ENCODE results near the gene FHIT. TPM values are rescaled to one million over a fixed set of nuclear protein-coding genes. Genes with fewer than 3 reads are reported as not detected.

FHIT gene
- total and polyA plus RNA-seq, 10 of the 15 experiments (the other 5 are each of a cell fraction or from before 2014, with no cell fraction given) = 4.2 to 14.9 (median 9.4) TPM

GRCh38 chr3:60594025-60594424 is 657.2 kb downstream of the FHIT start:
- H4K20me1 ChIP-seq (ENCODE audit: control insufficient read depth, insufficient read depth) = no peaks in the 10 kb centered on the region

More at GRCh38 chr3:60594025-60594424, 657.2 kb downstream of the FHIT start:
- CTCF ChIA-PET = no interaction called here
- H3K9me3 ChIP-seq (replicated peaks; ENCODE audit: control insufficient read depth, insufficient read depth, low read length) = no peaks in the 10 kb centered on the region
- DNase-seq (ENCODE audit: low read depth, low spot score) = no peak
- intact Hi-C loops (cut with micrococcal nuclease; ENCODE audit: unreplicated experiment) = no loop called here
- WGBS (ENCODE audit: insufficient coverage, insufficient replicate concordance, low lambda C conversion rate, missing lambda C conversion rate) = 47% methylated on average over 6 of the region's 6 CpGs
- ATAC-seq = no peak
- no TSS peak for BruUV-seq (replicated peaks)
- POLR2A ChIA-PET = no interaction called here
- TF ChIP-seq CHD2 (IDR thresholded peaks at IDR 0.05; ENCODE audit: borderline replicate concordance, low read depth, low read length) (no peak), TAF1 (IDR thresholded peaks at IDR 0.05; ENCODE audit: borderline replicate concordance, low read depth, low read length) (no peak), EGR1 (IDR thresholded peaks at IDR 0.05; ENCODE audit: borderline replicate concordance in 1 of 2, low read depth in 2 of 2, low read length in 2 of 2) (no peak), JUNB (IDR thresholded peaks at IDR 0.05) (no peak), USF2 (IDR thresholded peaks at IDR 0.05; ENCODE audit: borderline replicate concordance, low read depth, low read length) (no peak), IKZF2 (IDR thresholded peaks at IDR 0.05) (no peak), RFX5 (IDR thresholded peaks at IDR 0.05; ENCODE audit: low read depth, low read length) (no peak), SMAD5 (IDR thresholded peaks at IDR 0.05; ENCODE audit: low read depth) (no peak), MTA3 (IDR thresholded peaks at IDR 0.05; ENCODE audit: borderline replicate concordance, low read length) (no peak), STAT1 (conservative IDR thresholded peaks at IDR 0.05) (no peak), FOXK2 (IDR thresholded peaks at IDR 0.05) (no peak), MAX (IDR thresholded peaks at IDR 0.05; ENCODE audit: low read depth, low read length) (no peak), TBL1XR1 (IDR thresholded peaks at IDR 0.05; ENCODE audit: low read depth, low read length) (no peak), ZBTB11 (CRISPR knock-in tag; IDR thresholded peaks at IDR 0.05) (no peak), MYB (IDR thresholded peaks at IDR 0.05; ENCODE audit: borderline replicate concordance, low read depth, low read length) (no peak), ZNF274 (IDR thresholded peaks at IDR 0.05; ENCODE audit: insufficient read depth, insufficient read length) (no peak), ETV6 (conservative IDR thresholded peaks at IDR 0.05 in 1 of 2, IDR thresholded peaks at IDR 0.05 in 1 of 2; ENCODE audit: borderline replicate concordance in 1 of 2, low read depth in 1 of 2) (no peak), POLR2AphosphoS2 (IDR thresholded peaks at IDR 0.05; ENCODE audit: low read depth, low read length) (no peak)
- RAD21 ChIA-PET (ENCODE audit: unreplicated experiment) = interaction anchor here (1.1 kb wide), 1 partner anchor 10 kb away, joined by 4 read pairs; no protein-coding TSS in a partner anchor
- no peaks in the 10 kb centered on the region for H3K79me2 ChIP-seq (ENCODE audit: control insufficient read depth, insufficient read depth, low read length)
- SMC1A ChIA-PET (ENCODE audit: uncharacterized antibody, unreplicated experiment) = interaction anchor here (1.3 to 1.5 kb wide), 2 partner anchors 9 to 11 kb away, joined by 3 read pairs; no protein-coding TSS in a partner anchor
- in situ Hi-C loops (cut with MboI) = no loop called here
- H2AFZ ChIP-seq (ENCODE audit: control insufficient read depth, low read depth, low read length) = no peak overlapping the region
- H3K4me1 ChIP-seq (ENCODE audit: control insufficient read depth, insufficient read depth, low read length) = no peaks in the 10 kb centered on the region
- H3K4me3 ChIP-seq = no peak overlapping the region
- no peaks in the 10 kb centered on the region for H3K27me3 ChIP-seq (replicated peaks in 1 of 2; ENCODE audit: control insufficient read depth in 2 of 2, insufficient read depth in 2 of 2, low read length in 1 of 2)
- no peaks in the 10 kb centered on the region for H3K36me3 ChIP-seq (ENCODE audit: control insufficient read depth in 2 of 2, insufficient read depth in 2 of 2, low read length in 1 of 2)
- H3K9ac ChIP-seq (ENCODE audit: control insufficient read depth, insufficient read depth, low read length) = no peak overlapping the region
- H3K27ac ChIP-seq (ENCODE audit: control insufficient read depth, insufficient read depth) = no peak overlapping the region
- no peak overlapping the region for H3K4me2 ChIP-seq (ENCODE audit: control insufficient read depth, insufficient read depth)
- FAIRE-seq = no peak
